HG03280 (cell line): ENCODE data around the gene PDZRN3.

ENCODE experiments used
- ATAC-seq: cut with Tn5 transposase; IDR thresholded peaks from one replicate; pipeline ENCODE4 v1.9.1; 2021; ENCODE audit warnings: mild to moderate bottlenecking, moderate library complexity; ENCODE audit not compliant: unreplicated experiment

PDZRN3 gene

DNA sequence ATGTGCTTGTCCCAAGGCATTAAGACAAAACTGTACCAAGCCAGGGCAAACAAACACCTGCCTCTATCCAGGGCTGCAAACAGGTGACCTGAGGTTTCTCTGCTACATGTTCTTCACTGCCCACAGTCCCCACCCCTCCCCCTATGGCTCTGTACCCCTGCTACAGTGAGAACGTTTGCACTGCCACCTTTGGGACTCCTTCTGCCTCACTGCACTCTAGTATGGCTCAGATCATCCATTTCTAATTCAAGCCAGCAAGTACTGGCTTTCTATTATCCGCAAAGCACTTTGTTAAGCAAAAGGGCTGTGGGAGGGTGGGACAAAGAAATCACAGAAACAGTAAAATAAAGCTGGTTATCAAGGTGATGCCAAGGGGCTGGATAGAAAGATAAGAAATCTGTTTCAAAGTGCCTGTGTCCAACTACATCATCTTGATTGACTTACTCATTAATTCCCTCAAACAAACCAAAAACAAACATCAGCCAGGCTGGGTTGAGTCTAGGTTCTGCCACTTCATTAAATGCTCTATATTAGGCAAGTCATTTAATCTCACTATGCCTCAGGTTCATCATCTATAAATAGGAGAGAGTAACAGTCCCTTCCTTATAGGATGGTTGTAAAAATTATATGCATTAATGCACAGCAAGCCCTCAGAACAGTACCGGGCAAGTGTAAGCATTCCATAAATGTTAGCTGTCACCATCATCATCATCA is 95.3 kb downstream of the PDZRN3 start:
- ATAC-seq: no peak

- ATAC-seq: no peak
These were observed 99.2 kb downstream of the PDZRN3 start for GRCh38 chr3:73525591-73525990.

DNA sequence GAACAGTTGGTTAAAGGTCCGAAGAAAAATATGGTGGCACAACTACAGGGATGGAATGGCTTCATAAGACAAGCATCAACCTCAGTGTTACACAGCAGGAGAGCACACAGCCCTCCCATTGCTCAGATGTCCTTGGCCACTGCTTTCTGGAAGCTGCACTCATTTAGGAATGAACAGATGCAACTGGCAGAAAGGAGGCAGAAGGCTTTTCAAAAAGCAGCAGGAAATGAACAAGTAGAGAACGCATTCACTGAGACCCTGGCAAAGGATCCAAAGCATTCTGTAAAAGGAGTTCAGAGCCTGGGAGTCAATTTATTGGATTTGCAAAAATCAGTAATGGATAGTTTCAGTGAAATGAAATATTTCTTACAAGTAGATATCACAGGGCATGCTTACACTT is 101.1 kb downstream of the PDZRN3 start:
- ATAC-seq: no peak

DNA sequence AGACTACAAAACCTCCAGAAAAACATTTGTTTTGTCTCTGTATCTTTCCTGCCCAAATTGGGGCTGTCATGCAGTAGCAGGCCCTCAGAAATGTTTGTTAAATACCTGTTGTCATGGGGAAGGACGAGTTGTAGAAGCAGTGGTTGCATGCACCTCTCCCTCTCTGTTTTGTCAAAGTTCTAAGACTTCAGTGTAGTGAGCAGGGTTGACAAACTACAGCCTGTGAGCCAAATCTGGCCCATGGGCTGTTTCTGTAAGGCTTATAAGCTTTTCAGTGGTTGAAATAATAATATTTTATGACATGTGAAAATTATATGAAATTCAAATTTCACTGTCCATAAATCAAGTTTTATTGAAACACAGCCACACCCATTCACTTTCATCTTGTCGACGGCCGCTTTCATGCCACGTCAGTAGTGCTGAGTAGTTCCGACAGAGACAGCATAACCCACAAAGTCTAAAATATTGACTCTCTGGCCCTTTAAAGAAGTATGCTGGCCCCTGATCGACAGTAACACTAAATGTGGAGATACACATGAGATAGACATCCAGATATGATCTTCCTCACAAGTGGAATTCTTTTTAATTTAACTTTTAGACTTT is 102.9 kb downstream of the PDZRN3 start:
- no peak for ATAC-seq

DNA sequence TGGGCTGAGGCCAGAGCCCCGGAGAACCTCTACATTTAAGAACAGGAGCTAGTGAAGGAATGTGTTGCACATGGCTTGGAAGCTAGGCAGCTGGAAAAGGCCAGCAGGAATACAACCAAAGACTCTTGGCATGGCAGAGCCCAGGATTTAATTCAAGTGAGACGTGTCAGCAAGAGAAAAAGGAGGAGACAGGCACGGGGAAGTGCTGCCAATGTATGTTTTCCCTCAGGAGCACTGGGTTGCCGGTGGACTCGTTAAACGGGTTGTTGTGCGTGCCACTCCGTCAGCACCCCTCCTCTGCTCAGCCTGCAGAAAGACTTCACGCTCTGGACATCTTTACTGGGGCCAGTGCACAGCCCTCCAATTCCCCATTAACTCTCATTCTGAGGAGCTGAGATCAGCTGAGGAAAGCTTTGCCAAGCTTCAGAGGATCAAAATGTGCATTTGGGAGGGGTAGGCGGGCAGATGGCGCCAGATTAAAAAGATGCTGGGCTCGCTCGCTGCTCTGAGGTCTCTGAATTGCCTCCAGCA is 103.7 kb downstream of the PDZRN3 start:
- no peak for ATAC-seq

DNA sequence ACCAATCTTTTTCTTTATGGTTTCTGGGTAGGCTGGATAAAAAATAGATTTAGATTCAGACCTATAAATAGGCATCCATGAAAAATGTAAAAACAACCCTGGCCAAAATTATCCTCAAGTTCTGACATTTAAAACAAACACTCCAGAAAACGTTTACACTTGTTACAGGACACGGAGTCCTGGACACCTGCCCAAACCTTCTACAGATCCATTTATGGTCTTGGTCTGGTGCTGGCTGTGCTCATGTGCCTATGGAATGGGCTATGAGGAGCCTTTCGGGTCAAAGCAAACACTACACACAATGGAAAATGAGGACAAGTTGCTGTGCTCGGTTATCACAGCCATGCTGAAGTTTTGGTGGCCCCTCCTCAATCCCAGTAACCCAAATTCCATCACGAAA is 108.1 kb downstream of the PDZRN3 start:
- no peak for ATAC-seq

GRCh38 chr3:73513260-73513659 is 111.5 kb downstream of the PDZRN3 start:
- no peak for ATAC-seq

DNA sequence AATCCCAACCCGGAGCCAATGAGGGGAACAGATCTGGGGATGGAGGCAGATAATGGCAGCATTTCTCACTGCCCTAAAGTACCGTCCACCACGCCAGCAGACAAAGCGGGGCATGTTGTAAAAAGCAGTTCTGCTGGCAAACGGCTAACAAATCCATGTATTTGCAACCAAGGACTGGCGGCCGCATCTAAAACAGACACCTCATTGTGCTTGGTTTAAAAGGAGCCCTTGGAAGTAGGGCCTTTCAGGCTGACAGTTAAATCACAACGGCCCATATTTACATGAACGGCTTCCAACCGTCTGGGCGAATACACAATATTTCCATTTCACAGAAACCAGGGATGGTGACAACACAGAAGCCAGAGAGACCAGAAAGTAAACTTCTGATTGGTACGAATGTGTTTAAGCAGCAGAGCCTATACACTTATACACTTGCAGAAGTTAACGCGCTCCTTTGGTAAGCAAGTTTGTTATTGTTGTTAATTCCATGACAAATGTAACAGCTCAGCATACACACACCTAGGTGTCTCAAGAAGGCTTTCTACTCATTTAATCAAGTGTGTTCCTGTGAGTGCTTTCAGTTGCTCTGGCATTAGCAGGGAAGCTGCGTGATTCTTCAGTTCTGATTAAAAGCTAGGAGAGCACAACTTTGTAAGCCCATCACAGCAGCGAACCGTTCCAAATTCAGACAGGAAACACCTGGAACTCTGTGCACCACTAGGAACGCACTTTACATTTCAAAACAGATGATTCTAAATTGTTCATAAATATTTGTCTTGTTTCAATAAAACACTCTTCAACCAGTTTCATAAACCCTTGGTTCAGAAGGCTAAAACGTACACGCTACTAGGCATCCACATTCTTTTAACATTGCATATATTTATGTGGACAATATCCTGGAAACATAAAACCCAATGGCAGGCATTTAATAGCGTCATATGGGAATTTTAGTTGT is 112.9 kb downstream of the PDZRN3 start:
- ATAC-seq: no peak

DNA sequence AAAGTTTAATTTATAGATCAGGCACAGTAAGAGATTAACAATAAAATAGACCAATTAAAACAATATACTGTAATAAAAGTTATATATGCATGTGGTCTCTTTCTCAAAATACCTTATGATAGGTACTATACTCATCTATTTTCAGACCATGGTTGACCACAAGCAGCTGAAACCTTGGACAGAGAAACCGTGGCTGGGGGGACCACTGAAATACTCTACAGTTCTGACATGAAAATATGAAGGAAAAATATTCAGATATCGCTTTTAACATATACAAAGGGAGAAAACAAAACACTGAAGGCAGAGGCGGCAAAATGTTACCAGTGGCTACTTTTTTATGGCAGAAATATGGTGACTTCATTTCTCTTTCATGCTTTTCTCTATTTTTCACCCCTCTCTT is 114.0 kb downstream of the PDZRN3 start:
- no peak for ATAC-seq

DNA sequence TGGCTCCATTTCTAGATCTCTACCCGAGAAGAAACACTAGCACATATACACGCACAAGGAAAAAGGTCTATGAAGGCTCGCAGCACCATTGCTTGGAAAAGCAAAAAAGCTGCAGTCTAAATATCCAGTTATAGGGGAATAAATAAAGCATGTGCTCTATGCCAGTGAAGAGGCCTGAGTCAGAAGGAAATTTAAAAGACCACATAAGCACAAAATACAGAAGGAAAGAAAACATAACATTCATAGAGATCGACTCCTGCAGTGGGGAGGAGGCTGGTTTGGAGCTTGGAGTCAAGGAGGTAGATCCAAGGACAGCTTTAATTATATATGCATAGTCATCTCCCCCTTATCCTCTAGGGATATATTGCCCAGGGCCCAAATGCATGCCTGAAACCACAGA is 114.4 kb downstream of the PDZRN3 start:
- ATAC-seq: no peak

DNA sequence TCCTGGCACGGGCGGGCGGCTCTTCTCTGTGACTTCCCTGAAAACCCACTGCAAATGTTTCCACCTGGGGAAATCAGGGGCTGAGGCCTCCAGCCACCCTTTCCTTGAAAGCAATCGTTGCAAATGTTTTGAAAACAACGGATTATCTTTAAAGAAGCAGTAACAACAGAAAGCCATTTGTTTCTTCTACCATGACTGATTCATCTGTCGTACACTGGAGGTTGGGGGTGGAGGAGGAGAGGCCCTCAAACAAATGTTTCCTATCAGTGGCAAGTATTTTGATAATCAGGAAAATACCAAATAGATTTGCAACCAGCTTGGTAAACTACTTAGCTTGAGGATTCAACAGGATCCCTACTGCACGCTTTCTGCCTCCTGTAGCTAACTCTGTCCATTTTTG is 114.9 kb downstream of the PDZRN3 start:
- no peak for ATAC-seq

GRCh38 chr3:73509066-73509465 is 115.7 kb downstream of the PDZRN3 start:
- ATAC-seq: no peak

- ATAC-seq: peak; percentile 46
These were observed 116.3 kb downstream of the PDZRN3 start for GRCh38 chr3:73508330-73508954.

DNA sequence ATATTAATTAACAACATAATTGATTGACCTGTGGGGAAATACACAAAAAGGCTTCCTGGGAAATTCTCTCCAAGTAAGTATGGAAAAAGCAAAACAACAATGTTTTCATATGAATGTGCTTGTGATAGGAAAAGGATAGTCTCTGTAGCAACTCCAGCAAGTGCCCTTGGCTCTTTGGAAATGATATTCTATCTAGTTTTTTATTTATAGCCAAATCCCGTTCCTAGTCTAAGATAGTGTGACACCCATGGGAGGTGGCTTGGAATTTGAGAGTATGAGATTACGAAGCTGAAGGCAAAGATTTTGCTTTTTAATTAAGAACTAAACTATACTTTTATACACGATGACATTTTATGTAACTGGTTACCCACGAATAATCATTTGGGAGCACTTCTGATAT is 119.9 kb downstream of the PDZRN3 start:
- ATAC-seq: no peak

DNA sequence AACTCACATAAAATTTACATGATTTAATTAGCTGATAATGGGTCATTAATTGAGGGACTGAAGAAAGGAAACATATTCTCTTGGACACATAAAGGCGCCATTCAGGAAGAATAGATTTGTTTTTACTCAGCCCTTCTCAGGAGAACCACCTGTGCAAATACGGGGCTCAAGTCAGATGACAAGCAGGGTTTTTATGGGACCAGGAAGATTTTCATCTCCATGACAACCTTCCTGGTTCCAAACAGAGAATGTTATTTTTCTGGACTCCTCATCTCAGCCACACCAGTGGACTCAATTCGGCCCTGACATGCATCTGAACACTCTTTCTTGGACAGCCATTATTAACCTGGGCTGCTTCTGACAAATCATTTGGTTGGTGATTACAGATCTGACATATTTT is 120.5 kb downstream of the PDZRN3 start:
- no peak for ATAC-seq

- peak; percentile 71 for ATAC-seq
These were observed 121.0 kb downstream of the PDZRN3 start for GRCh38 chr3:73503781-73504180.

DNA sequence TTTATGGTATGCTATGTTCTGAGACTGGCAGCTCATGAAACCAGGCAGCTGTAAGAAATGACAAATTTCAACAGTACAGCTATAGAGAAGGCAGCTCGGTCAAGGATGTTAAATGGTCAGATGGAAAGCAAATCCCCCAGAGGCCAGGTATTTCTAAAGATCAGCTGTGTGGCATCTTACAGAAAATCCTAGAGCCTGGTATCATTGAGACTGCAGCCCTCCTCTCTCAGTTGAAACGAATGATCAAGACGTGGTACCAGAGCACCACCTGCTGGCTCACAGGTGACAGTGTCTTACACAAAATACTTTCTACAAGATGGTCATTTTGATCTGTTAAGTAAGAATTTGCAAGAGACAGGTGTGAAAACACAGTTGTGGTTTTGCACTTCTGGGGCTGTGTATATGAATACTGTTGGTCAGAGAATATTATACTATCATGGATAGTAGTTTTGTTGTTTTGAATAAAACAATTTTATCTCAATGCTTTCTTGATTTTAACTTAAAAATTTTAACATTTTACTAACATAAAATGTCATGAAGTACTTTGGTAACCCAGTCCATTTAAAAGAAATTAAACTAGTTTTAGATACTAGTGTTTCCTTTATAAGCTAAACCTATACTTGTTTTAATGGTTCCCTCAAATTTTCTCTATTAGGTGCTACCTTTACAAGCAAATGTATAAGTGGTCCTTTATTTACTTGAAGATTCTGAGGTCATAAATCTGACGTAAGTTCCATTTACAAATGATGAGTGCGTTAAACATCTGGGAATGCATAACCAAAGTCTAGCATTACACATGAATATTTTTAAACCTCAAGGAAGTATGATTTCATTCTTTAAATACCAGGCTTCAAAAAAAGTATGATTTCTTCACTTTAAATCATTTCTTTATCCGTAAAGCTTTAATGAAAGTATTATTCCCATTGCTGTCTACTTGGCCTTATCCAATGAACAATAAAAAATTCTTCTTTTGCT is 121.8 kb downstream of the PDZRN3 start:
- peak; percentile 71 for ATAC-seq

DNA sequence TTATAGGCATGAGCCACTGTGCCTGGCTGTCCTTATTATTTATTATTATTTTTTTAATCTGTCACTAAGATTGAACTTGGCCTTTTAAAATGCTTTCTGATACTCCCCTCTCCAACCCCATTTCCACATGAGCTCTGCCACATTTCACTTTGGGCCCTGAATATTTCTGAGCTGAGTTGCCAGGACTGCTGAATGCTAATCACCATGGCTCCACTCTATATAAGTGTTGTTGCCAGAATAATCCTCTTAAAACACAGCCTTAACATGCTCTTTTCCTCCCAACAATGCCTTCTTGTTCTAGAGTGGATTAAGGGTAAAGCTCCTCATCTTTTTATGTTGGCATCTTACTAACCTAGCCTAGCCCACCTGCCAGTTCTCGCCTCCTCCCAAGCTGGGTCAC is 124.4 kb downstream of the PDZRN3 start:
- no peak for ATAC-seq

- no peak for ATAC-seq
These were observed 125.0 kb downstream of the PDZRN3 start for GRCh38 chr3:73499787-73500186.
